Rectal smooth muscle tissue (tissue), 1 donor: ENCODE data around the gene TPSB2.

Experiments
- H3K27ac ChIP-seq: one replicate; pipeline ENCODE4 v1.7.0; 2013; ENCODE audit warnings: low read depth, low read length, inconsistent platforms
- H3K27me3 ChIP-seq: one replicate; pipeline ENCODE4 v1.7.0; 2013; ENCODE audit warnings: low read length; ENCODE audit not compliant: control insufficient read depth, insufficient read depth
- H3K36me3 ChIP-seq: one replicate; pipeline ENCODE4 v1.7.0; 2013; ENCODE audit warnings: low read length; ENCODE audit not compliant: control insufficient read depth, insufficient read depth
- H3K4me1 ChIP-seq: one replicate; pipeline ENCODE4 v1.7.0; 2013; ENCODE audit warnings: low read length; ENCODE audit not compliant: control insufficient read depth, insufficient read depth
- H3K4me3 ChIP-seq: one replicate; pipeline ENCODE4 v1.7.0; 2013; ENCODE audit warnings: low read length
- H3K9ac ChIP-seq: one replicate; pipeline ENCODE4 v1.7.0; 2013; ENCODE audit warnings: low read length

Gene TPSB2

GRCh38 chr16:1184980-1185379 lies 45.0 kb downstream of the TPSB2 start:
- Histone ChIP-seq H3K4me1 (peaks cover 37% of the 10 kb centered on the region), H3K27ac (peak overlapping the region; percentile 97), H3K27me3 (no peaks in the 10 kb centered on the region), H3K9ac (no peak overlapping the region), H3K4me3 (no peak overlapping the region), H3K36me3 (no peaks in the 10 kb centered on the region)

DNA sequence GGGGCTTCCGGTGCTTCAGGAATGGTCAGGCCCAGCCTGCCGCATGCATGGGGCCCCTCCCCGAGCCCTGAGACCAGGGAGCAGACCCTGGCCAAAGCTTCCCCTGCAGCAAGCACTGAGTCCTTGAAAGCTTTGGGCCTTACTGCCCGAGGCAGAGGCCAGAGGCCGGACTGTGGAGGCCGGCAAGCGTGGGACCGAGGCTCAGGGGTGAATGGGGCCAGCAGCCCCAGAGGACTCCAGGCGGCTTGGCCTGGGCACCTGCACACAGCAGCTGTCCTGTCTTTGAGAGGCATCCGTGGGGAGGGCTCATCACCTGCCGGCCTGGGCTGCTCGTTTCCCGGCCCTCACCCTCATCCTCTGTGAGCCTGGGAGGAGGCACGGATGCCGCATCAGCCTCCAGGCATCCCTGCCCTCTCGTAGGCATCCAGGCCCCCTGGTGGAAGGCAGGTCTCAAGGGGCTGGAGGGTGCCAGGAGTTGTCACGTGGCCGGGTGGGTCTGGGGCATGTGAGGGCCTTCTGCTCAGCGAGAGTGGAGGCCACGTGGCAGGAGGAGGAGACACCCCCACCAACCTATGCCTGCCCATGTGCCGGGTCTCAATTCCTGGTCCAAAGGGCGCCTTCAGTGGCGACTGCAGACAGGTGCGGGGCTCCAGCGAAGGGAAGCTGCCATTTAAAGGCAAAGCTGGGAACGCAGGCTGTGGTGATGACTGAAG lies 45.7 kb downstream of the TPSB2 start:
- H3K27ac ChIP-seq = peak overlapping the region; percentile 97
- peaks cover 38% of the 10 kb centered on the region for H3K4me1 ChIP-seq
- H3K27me3 ChIP-seq = no peaks in the 10 kb centered on the region
- H3K4me3 ChIP-seq = no peak overlapping the region
- no peak overlapping the region for H3K9ac ChIP-seq
- no peaks in the 10 kb centered on the region for H3K36me3 ChIP-seq

DNA sequence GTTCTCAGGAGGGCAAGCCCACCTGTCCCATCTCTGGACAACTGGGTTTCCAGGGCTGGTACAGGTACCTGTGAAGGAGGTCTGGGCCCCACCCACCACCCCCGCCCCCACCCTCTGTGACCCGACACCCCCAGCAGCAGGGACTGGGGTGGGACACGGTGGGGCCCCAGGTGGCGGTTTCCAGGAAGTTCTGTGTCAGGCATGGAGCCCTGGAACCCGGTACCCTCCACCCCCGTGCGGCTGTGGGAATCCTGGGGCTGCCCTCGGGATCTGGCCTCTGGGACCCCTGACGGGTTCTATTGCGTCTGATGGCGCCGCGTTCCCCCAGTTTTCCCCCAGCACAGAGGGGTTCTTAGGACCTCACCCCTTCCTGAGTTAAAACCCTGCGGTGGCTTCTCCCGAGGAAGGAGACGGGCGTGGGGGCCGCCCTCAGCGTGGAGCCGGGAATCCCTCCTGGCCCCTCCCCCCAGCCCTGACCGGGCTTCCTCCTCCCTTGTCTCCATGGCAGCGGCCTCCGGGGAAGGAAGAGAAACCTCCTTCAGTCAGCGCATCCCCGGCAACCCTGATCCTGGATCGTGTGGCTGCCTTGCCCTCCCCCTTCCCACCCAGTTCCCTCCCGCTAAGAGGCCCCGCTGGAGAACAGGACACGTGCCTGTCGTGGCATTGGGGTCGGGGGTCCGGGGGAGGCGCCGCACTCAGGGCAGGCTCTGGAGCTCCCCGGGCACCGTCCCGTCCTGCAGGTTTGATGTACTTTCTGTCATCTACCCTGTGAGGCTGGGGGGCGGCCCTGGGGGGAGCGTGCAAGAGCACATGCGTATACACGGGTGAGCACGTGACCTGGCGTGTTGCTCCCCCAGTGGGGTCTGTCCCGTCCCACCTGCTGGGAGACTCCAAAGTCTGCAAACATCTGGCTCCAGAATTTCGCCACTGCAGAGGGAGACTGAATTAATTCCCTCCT lies 46.8 kb downstream of the TPSB2 start:
- H3K4me1 ChIP-seq = peaks cover 38% of the 10 kb centered on the region
- H3K27ac ChIP-seq = peak overlapping the region; percentile 97
- no peak overlapping the region for H3K9ac ChIP-seq
- peak overlapping the region; percentile 15 for H3K4me3 ChIP-seq
- no peaks in the 10 kb centered on the region for H3K27me3 ChIP-seq
- no peaks in the 10 kb centered on the region for H3K36me3 ChIP-seq

DNA sequence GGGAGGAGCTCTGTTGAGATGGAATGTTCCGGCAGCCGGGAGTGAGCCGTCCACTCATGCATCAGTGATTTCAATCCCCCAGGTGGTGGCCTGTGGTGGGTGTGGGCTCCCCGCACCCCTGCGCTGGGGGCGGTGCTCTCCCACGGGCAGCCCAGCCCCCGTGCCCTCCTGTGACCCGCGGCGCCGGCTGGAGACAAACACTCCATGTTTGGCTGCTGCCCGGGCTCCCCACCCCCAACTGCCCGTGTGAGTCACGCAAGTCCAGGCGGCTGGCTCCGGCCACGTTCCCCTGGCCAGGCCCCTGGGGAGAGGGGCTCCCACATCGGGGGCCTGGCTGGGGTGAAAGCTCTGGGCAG lies 47.7 kb downstream of the TPSB2 start:
- H3K27me3 ChIP-seq = no peaks in the 10 kb centered on the region
- peaks cover 38% of the 10 kb centered on the region for H3K4me1 ChIP-seq
- H3K9ac ChIP-seq = no peak overlapping the region
- H3K27ac ChIP-seq = peak overlapping the region; percentile 97
- peak overlapping the region; percentile 29 for H3K4me3 ChIP-seq
- H3K36me3 ChIP-seq = no peaks in the 10 kb centered on the region

- H3K27ac ChIP-seq = peak overlapping the region; percentile 97
- H3K4me3 ChIP-seq = peak overlapping the region; percentile 1
- no peak overlapping the region for H3K9ac ChIP-seq
- no peaks in the 10 kb centered on the region for H3K36me3 ChIP-seq
- H3K4me1 ChIP-seq = peaks cover 38% of the 10 kb centered on the region
- no peaks in the 10 kb centered on the region for H3K27me3 ChIP-seq
These were observed 48.3 kb downstream of the TPSB2 start for GRCh38 chr16:1181404-1182315.

DNA sequence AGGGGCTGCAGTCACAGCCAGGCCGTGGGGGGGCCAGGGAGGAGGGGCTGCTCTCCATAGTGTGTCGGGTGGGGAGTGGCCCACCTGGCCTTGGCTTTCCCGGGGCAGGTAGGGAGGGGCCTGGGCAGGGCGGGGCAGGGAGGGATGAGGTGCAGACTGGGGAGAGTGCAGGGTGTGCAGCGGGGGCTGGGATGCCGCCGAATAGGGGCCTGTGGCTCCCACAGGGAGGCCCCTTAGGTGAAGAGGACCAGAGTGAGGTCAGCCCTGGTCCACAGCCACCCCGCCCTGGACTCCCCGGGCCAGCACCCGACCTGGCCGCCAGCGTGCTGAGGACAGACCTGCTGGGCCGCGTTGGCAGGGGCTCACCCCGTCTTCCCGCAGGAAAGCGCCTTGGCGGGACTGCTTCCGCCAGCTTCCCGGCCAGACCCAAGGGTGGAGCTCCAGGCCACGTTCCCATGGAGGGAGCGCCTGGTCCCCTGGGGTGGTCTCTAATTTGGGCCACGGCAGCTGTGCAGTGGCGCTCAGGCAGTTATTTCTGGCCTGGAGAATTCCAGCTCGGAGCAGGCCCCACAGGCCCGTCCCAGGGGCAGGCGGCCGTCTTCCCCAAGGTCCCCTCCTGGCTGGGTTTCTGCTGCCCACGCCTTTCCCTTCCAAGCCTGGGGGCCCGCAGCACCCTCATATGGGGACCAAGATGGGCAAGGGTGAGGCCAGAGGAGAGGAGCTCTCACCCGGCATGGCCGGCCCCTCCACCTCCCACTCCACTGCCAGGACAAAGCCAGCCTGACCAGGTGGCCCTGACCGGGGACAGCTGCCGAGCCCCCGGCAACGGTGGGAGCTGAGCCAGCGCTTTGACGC lies 49.2 kb downstream of the TPSB2 start:
- Histone ChIP-seq H3K4me3 (no peak overlapping the region), H3K27ac (peak overlapping the region; percentile 97), H3K36me3 (no peaks in the 10 kb centered on the region), H3K9ac (peak overlapping the region; percentile 30), H3K27me3 (no peaks in the 10 kb centered on the region), H3K4me1 (peaks cover 39% of the 10 kb centered on the region)
